ENCODE results near the gene PDGFA.
"Not testable (repeated sequence)": the region's sequence is repeated elsewhere in the genome, so short reads cannot be mapped to it uniquely, and the experiment has no call there.

The PDGFA gene

GRCh38 chr7:552151-552867 is 32.7 kb upstream of the PDGFA start:
- DNase-seq (ENCODE audit: low spot score): not testable (repeated sequence)

- DNase-seq (ENCODE audit: low spot score): not testable (repeated sequence)
Measured at GRCh38 chr7:551615-551970, 31.9 kb upstream of the PDGFA start.

- no peak for DNase-seq (ENCODE audit: low spot score)
Measured at GRCh38 chr7:550881-551614, 31.4 kb upstream of the PDGFA start.

GRCh38 chr7:549891-550625 is 30.4 kb upstream of the PDGFA start:
- DNase-seq (ENCODE audit: low spot score): no peak

GRCh38 chr7:549066-549890 is 29.6 kb upstream of the PDGFA start:
- DNase-seq (ENCODE audit: low spot score): no peak

GRCh38 chr7:548401-548800 is 28.8 kb upstream of the PDGFA start:
- no peak for DNase-seq (ENCODE audit: low spot score)

GRCh38 chr7:545470-545869 is 25.8 kb upstream of the PDGFA start:
- no peak for DNase-seq (ENCODE audit: low spot score)

GRCh38 chr7:544338-545221 is 24.9 kb upstream of the PDGFA start:
- DNase-seq (ENCODE audit: low spot score): no peak

GRCh38 chr7:543501-544337 is 24.1 kb upstream of the PDGFA start:
- DNase-seq (ENCODE audit: low spot score): no peak

GRCh38 chr7:542713-543500 is 23.3 kb upstream of the PDGFA start:
- no peak for DNase-seq (ENCODE audit: low spot score)

GRCh38 chr7:542131-542712 is 22.6 kb upstream of the PDGFA start:
- no peak for DNase-seq (ENCODE audit: low spot score)

GRCh38 chr7:541661-542060 is 22.0 kb upstream of the PDGFA start:
- no peak for DNase-seq (ENCODE audit: low spot score)

GRCh38 chr7:540997-541396 is 21.4 kb upstream of the PDGFA start:
- no peak for DNase-seq (ENCODE audit: low spot score)

- no peak for DNase-seq (ENCODE audit: low spot score)
Measured at GRCh38 chr7:540579-540978, 20.9 kb upstream of the PDGFA start.

- no peak for DNase-seq (ENCODE audit: low spot score)
Measured at GRCh38 chr7:539731-540411, 20.2 kb upstream of the PDGFA start.

GRCh38 chr7:538764-539685 is 19.4 kb upstream of the PDGFA start:
- no peak for DNase-seq (ENCODE audit: low spot score)

All from SK-N-DZ (cell line).